Common myeloid progenitor, CD34-positive (primary cell): Measurements from ENCODE around the gene PRKCA.

ENCODE experiments used
- CTCF ChIA-PET: fragments of 350-600 bp; sonication (Branson Sonifier 250); formaldehyde crosslinking; loops from one replicate; lab custom pipeline; 2021; ENCODE audit warnings: antibody characterized with exemption; lab: Charles Lee
- POLR2A ChIA-PET: fragments of 350-600 bp; sonication (Branson Sonifier 250); formaldehyde crosslinking; loops from one replicate; lab custom pipeline; 2021; ENCODE audit warnings: antibody characterized with exemption; lab: Charles Lee
- DNase-seq, 3 donors: peaks; one replicate each; pipeline versions ENCODE4 v3.0.0 to v3.0.0-alpha.2; 2013
- H3K27ac ChIP-seq, 2 experiments: 1 replicate in 1 of 2; 2 replicates in 1 of 2; pipeline ENCODE4 v1.7.0; 2013; ENCODE audit warnings: inconsistent platforms in 2 of 2, low read length in 2 of 2, mild to moderate bottlenecking in 2 of 2, low read depth in 1 of 2, moderate library complexity in 1 of 2; ENCODE audit not compliant: severe bottlenecking in 2 of 2, insufficient read depth in 1 of 2, poor library complexity in 1 of 2
- H3K27me3 ChIP-seq, 5 experiments: replicated peaks in 2 of 5; 1 replicate in 3 of 5; 2 replicates in 2 of 5; pipeline versions ENCODE4 v1.6.1 to v1.7.0; 2013; ENCODE audit warnings: low read length in 4 of 5, mild to moderate bottlenecking in 2 of 5, moderate library complexity in 2 of 5, inconsistent platforms in 1 of 5; ENCODE audit not compliant: insufficient read depth in 5 of 5, control insufficient read depth in 4 of 5
- H3K36me3 ChIP-seq, 4 experiments: 1 replicate in 2 of 4; 2 replicates in 2 of 4; pipeline versions ENCODE4 v1.6.1 to v1.7.0; 2013; ENCODE audit warnings: low read length in 3 of 4, control low read depth in 1 of 4, mild to moderate bottlenecking in 1 of 4; ENCODE audit not compliant: control insufficient read depth in 4 of 4, insufficient read depth in 4 of 4
- H3K4me1 ChIP-seq, 4 experiments: 1 replicate in 3 of 4; 2 replicates in 1 of 4; pipeline versions ENCODE4 v1.6.1 to v1.7.1; 2013; ENCODE audit warnings: low read length in 3 of 4, mild to moderate bottlenecking in 3 of 4, control low read depth in 1 of 4, inconsistent platforms in 1 of 4, moderate library complexity in 1 of 4; ENCODE audit not compliant: control insufficient read depth in 4 of 4, insufficient read depth in 4 of 4; ENCODE audit errors: control extremely low read depth in 1 of 4
- H3K4me3 ChIP-seq, 7 experiments: 1 replicate in 4 of 7; 2 replicates in 3 of 7; pipeline versions ENCODE4 v1.5.1 to v1.7.0; 2013; ENCODE audit warnings: mild to moderate bottlenecking in 7 of 7, low read length in 6 of 7, moderate library complexity in 6 of 7, inconsistent platforms in 2 of 7, low read depth in 2 of 7, control low read depth in 1 of 7; ENCODE audit not compliant: insufficient read depth in 4 of 7, control insufficient read depth in 1 of 7; ENCODE audit errors: extremely low read depth in 1 of 7
- H3K9me3 ChIP-seq, 5 experiments: 1 replicate in 4 of 5; 2 replicates in 1 of 5; pipeline versions ENCODE4 v1.6.1 to v1.7.1; 2013; ENCODE audit warnings: low read length in 4 of 5, mild to moderate bottlenecking in 2 of 5, inconsistent platforms in 1 of 5, low read depth in 1 of 5, moderate library complexity in 1 of 5; ENCODE audit not compliant: control insufficient read depth in 4 of 5, insufficient read depth in 2 of 5; ENCODE audit errors: control extremely low read depth in 1 of 5
- WGBS: methylation state at CpG from one replicate; pipeline ENCODE4 v1.1.5; 2013; ENCODE audit not compliant: insufficient coverage; 5-methylcytosine and 5-hydroxymethylcytosine counted together

The PRKCA gene

GRCh38 chr17:66466840-66467367 is 164.5 kb downstream of the PRKCA start:
- Histone ChIP-seq H3K27ac (no peak overlapping the region), H3K27me3 (no peaks in the 10 kb centered on the region), H3K9me3 (no peaks in the 10 kb centered on the region), H3K36me3 (no peaks in the 10 kb centered on the region), H3K4me3 (peak overlapping the region in 2 of 7 experiments; percentile 23 to 33), H3K4me1 (peaks cover 16 to 50% (median 23%) of the 10 kb centered on the region in 4 experiments)
- peak; percentile 13 to 61 (median 47) for DNase-seq
- POLR2A ChIA-PET: no interaction called here
- WGBS: 40% methylated on average over 5 of the region's 7 CpGs
- CTCF ChIA-PET: no interaction called here

- no peak for DNase-seq
- Histone ChIP-seq H3K9me3 (no peaks in the 10 kb centered on the region), H3K27ac (peak overlapping the region in 1 of 2 experiments; percentile 37), H3K36me3 (no peaks in the 10 kb centered on the region), H3K4me1 (peaks cover 16 to 50% (median 23%) of the 10 kb centered on the region in 4 experiments), H3K4me3 (no peak overlapping the region), H3K27me3 (no peaks in the 10 kb centered on the region)
- ChIA-PET CTCF (interaction anchor here (0.8 kb wide), 1 partner anchor 11 kb away, joined by 3 read pairs; no protein-coding TSS in a partner anchor), POLR2A (no interaction called here)
- 100% methylated on average over 3 of the region's 6 CpGs for WGBS
Observed at GRCh38 chr17:66467766-66468165, 165.4 kb downstream of the PRKCA start.

- Histone ChIP-seq H3K4me1 (peaks cover 16 to 50% (median 23%) of the 10 kb centered on the region in 4 experiments), H3K27ac (peak overlapping the region in 1 of 2 experiments; percentile 37), H3K36me3 (no peaks in the 10 kb centered on the region), H3K4me3 (peak overlapping the region in 3 of 7 experiments; percentile 24 to 53 (median 44)), H3K9me3 (no peaks in the 10 kb centered on the region), H3K27me3 (no peaks in the 10 kb centered on the region)
- POLR2A ChIA-PET: no interaction called here
- CTCF ChIA-PET: interaction anchor here (0.8 kb wide), 2 partner anchors 12 kb away, joined by 3 read pairs; no protein-coding TSS in a partner anchor
- peak; percentile 32 to 86 (median 79) for DNase-seq
- WGBS: 27% methylated on average over 4 of the region's 5 CpGs
Observed at GRCh38 chr17:66468241-66469087, 166.1 kb downstream of the PRKCA start.

- POLR2A ChIA-PET: no interaction called here
- H3K36me3 ChIP-seq: no peaks in the 10 kb centered on the region
- H3K27ac ChIP-seq: peak overlapping the region in 1 of 2 experiments; percentile 37
- CTCF ChIA-PET: interaction anchor here (0.8 kb wide), 1 partner anchor 12 kb away, joined by 3 read pairs; no protein-coding TSS in a partner anchor
- peaks cover 16 to 50% (median 23%) of the 10 kb centered on the region in 4 experiments for H3K4me1 ChIP-seq
- no peaks in the 10 kb centered on the region for H3K9me3 ChIP-seq
- H3K27me3 ChIP-seq: no peaks in the 10 kb centered on the region
- no peak for DNase-seq
- 0% methylated on average over 3 of the region's 3 CpGs for WGBS
- peak overlapping the region in 3 of 7 experiments; percentile 24 to 53 (median 44) for H3K4me3 ChIP-seq
Observed at GRCh38 chr17:66469088-66469442, 166.7 kb downstream of the PRKCA start.

- Histone ChIP-seq H3K9me3 (no peaks in the 10 kb centered on the region), H3K4me1 (peaks cover 16 to 50% (median 23%) of the 10 kb centered on the region in 4 experiments), H3K4me3 (peak overlapping the region in 1 of 7 experiments; percentile 44), H3K27me3 (no peaks in the 10 kb centered on the region), H3K36me3 (no peaks in the 10 kb centered on the region), H3K27ac (no peak overlapping the region)
- WGBS: 100% methylated on average over 1 of the region's 1 CpG
- ChIA-PET CTCF (no interaction called here), POLR2A (no interaction called here)
- DNase-seq: no peak
Observed at GRCh38 chr17:66469461-66469860, 167.0 kb downstream of the PRKCA start.

GRCh38 chr17:66469890-66470289 is 167.5 kb downstream of the PRKCA start:
- ChIA-PET POLR2A (no interaction called here), CTCF (no interaction called here)
- no peaks in the 10 kb centered on the region for H3K36me3 ChIP-seq
- no peak overlapping the region for H3K4me3 ChIP-seq
- no peak overlapping the region for H3K27ac ChIP-seq
- H3K4me1 ChIP-seq: peaks cover 16 to 50% (median 23%) of the 10 kb centered on the region in 4 experiments
- WGBS: 100% methylated on average over 2 of the region's 4 CpGs
- H3K27me3 ChIP-seq: no peaks in the 10 kb centered on the region
- no peak for DNase-seq
- no peaks in the 10 kb centered on the region for H3K9me3 ChIP-seq

- ChIA-PET POLR2A (no interaction called here), CTCF (no interaction called here)
- Histone ChIP-seq H3K27ac (no peak overlapping the region), H3K4me1 (peaks cover 13 to 39% (median 20%) of the 10 kb centered on the region in 4 experiments), H3K4me3 (no peak overlapping the region), H3K9me3 (no peaks in the 10 kb centered on the region), H3K36me3 (no peaks in the 10 kb centered on the region), H3K27me3 (no peaks in the 10 kb centered on the region)
- no CpG with 5 or more reads among the region's 4 CpGs for WGBS
- no peak for DNase-seq
Observed at GRCh38 chr17:66472123-66472522, 169.7 kb downstream of the PRKCA start.
